Mesothelial cell of epicardium (in vitro differentiated cells): ENCODE data around the gene SLC22A5. TPM values are rescaled to one million over a fixed set of nuclear protein-coding genes. Genes with fewer than 3 reads are reported as not detected.
A peak's percentile ranks its signal among the peaks of the same experiment; 100 is the strongest.

Source experiments
- DNase-seq, 2 experiments: peaks; one replicate each; pipeline ENCODE4 v3.0.0; 2021; ENCODE audit warnings: low spot score in 2 of 2; ENCODE audit not compliant: unreplicated experiment in 2 of 2
- H3K27ac Mint-ChIP-seq: 2 replicates; pipeline ENCODE4 v1.8.0; 2021; ENCODE audit warnings: mixed read lengths
- H3K27me3 Mint-ChIP-seq: 2 replicates; pipeline ENCODE4 v1.8.0; 2021; ENCODE audit warnings: low read depth, mixed read lengths
- H3K36me3 Mint-ChIP-seq: 2 replicates; pipeline ENCODE4 v1.8.0; 2021; ENCODE audit warnings: mixed read lengths
- H3K4me1 Mint-ChIP-seq: 2 replicates; pipeline ENCODE4 v1.8.0; 2021; ENCODE audit warnings: mixed read lengths
- H3K4me3 Mint-ChIP-seq: 2 replicates; pipeline ENCODE4 v1.8.0; 2021; ENCODE audit warnings: mild to moderate bottlenecking, moderate library complexity, mixed read lengths
- H3K9me3 Mint-ChIP-seq: 2 replicates; pipeline ENCODE4 v1.8.0; 2021; ENCODE audit warnings: mixed read lengths
- total RNA-seq: library from RNA; stranded (reverse); gene quantifications from 3 replicates; pipeline ENCODE4 v1.2.1, GENCODE V29; 2021
- TF ChIP-seq, protein P1 (sequence below): fragments of 200-600 bp; sonication (generic); IDR thresholded peaks from one replicate; pipeline ENCODE4 v1.5.0; 2021; ENCODE audit warnings: antibody characterized with exemption; ENCODE audit not compliant: unreplicated experiment

Gene SLC22A5
- total RNA-seq, 1 donor from 2014 or later = 31.1 TPM

DNA sequence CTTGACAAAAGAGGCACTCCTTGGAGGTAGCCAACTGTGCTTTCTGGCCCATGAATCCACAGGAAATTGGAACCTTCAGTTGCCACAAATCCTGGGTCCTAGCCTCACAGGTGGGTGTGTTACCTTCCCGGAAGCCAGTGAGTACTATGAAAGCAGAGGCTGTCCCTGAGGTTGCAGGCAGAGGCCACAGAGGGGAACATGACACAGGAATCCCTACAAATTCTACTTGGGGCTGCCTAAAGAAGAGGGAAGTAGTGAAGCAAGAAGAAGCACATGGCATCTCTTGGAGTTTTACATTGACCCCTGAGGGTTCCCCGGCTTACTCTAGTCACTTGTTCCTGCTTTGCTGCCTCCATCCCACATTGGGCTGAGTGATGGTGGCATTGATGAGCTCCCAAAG, 2.6 kb downstream of the SLC22A5 start:
- TF ChIP-seq, protein P1, sequence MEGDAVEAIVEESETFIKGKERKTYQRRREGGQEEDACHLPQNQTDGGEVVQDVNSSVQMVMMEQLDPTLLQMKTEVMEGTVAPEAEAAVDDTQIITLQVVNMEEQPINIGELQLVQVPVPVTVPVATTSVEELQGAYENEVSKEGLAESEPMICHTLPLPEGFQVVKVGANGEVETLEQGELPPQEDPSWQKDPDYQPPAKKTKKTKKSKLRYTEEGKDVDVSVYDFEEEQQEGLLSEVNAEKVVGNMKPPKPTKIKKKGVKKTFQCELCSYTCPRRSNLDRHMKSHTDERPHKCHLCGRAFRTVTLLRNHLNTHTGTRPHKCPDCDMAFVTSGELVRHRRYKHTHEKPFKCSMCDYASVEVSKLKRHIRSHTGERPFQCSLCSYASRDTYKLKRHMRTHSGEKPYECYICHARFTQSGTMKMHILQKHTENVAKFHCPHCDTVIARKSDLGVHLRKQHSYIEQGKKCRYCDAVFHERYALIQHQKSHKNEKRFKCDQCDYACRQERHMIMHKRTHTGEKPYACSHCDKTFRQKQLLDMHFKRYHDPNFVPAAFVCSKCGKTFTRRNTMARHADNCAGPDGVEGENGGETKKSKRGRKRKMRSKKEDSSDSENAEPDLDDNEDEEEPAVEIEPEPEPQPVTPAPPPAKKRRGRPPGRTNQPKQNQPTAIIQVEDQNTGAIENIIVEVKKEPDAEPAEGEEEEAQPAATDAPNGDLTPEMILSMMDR = no peak
- Mint-ChIP-seq H3K4me1 (peaks cover 39% of the 10 kb centered on the region), H3K36me3 (no peaks in the 10 kb centered on the region), H3K9me3 (no peaks in the 10 kb centered on the region), H3K27ac (no peak overlapping the region), H3K27me3 (no peaks in the 10 kb centered on the region), H3K4me3 (no peak overlapping the region)
- DNase-seq = no peak

DNA sequence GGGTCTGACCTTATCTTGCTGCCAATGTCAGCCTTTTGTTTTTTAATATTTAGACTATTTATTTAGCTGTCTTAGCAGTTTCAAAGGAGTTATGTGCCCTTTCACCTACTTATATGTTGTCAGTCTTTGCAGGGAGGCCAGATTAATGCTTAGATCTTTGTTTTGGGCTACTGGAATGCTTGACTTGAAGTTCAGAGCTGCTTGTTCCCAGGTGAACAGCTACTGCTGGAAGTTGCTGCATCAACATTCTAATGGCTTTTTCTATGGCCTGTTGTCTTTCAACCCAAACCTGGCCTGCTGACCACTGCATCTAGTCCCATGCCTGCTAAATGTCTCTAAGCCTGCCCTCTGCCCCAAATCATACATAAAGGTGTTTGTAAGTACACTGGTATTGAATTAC, 3.0 kb downstream of the SLC22A5 start:
- Mint-ChIP-seq H3K27me3 (no peaks in the 10 kb centered on the region), H3K4me1 (peaks cover 36% of the 10 kb centered on the region), H3K27ac (peak overlapping the region; percentile 66), H3K9me3 (no peaks in the 10 kb centered on the region), H3K4me3 (peak overlapping the region; percentile 0), H3K36me3 (no peaks in the 10 kb centered on the region)
- DNase-seq = no peak
- TF ChIP-seq, protein P1 = no peak

DNA sequence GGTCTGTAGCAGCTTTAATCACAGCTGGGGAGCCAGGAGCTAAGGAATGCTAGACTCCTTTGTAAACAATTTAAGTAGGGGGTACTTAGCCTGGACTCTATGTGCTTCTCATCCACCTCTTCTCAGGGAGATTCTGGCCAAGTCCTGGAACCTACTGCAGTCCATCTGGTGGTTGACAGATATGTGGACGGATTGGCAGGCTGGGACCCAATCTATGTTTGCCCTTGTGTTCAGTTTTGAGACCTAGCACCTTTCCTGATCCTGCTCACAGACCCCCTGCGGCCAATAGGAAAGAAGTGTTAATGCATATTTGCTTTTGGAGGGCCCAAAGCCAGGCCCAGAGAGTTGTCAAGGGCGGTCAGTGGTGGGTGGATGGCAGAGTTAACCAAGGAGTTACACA, 6.4 kb downstream of the SLC22A5 start:
- H3K4me3 Mint-ChIP-seq = no peak overlapping the region
- H3K4me1 Mint-ChIP-seq = peaks cover 22% of the 10 kb centered on the region
- H3K27me3 Mint-ChIP-seq = no peaks in the 10 kb centered on the region
- H3K9me3 Mint-ChIP-seq = no peaks in the 10 kb centered on the region
- H3K27ac Mint-ChIP-seq = no peak overlapping the region
- no peak for DNase-seq
- peaks cover 9% of the 10 kb centered on the region for H3K36me3 Mint-ChIP-seq
- TF ChIP-seq, protein P1 = no peak

DNA sequence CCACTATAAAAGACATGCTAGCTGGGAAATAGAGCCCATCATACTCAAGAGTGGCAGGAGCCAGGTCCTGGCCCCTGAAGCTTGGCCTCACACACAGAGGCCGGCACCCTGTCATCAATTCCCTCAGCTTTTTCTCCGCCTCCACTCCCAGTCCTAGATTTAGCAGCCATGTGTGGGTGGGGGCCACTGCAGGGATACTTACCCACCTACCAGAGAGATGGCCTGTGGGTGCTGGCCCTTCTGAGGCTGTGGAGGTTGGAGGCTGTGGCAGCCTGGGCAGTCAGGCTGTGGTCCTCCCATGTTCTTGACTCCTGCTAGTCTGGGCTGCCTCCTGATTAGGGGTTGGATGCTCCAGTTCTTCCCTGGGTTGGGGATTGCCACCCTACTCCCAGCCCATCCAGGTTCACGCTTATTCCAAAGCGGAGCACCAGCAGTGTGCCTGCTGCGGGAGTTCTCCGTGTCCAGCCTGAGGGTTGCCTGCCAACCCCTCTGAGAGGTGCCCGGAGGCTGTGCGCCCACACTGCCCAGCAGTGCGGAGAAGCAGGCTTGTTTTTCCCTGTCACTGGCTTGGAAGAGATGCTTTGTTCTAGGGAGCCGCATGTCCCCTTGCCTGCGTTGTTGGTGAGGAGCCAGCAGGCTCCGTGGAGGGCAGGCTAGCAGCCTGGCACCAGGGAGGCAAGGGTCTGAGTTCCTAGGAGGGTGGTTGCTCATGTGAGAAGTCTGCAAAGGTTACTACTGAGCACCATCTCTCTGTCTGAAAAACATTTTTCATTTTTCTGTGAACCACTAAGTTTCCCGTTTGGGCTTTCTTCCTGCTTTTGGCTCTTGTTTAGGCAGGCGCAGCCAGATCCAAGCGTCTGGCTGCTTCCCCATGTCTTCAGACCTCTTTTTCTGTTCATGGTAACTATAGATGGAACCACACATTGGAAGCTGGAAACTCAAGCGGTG, 7.5 kb downstream of the SLC22A5 start:
- H3K9me3 Mint-ChIP-seq = no peaks in the 10 kb centered on the region
- H3K27me3 Mint-ChIP-seq = no peaks in the 10 kb centered on the region
- H3K4me3 Mint-ChIP-seq = no peak overlapping the region
- H3K27ac Mint-ChIP-seq = no peak overlapping the region
- no peak for DNase-seq
- H3K4me1 Mint-ChIP-seq = peaks cover 12% of the 10 kb centered on the region
- peaks cover 9% of the 10 kb centered on the region for H3K36me3 Mint-ChIP-seq
- TF ChIP-seq, protein P1 = no peak

DNA sequence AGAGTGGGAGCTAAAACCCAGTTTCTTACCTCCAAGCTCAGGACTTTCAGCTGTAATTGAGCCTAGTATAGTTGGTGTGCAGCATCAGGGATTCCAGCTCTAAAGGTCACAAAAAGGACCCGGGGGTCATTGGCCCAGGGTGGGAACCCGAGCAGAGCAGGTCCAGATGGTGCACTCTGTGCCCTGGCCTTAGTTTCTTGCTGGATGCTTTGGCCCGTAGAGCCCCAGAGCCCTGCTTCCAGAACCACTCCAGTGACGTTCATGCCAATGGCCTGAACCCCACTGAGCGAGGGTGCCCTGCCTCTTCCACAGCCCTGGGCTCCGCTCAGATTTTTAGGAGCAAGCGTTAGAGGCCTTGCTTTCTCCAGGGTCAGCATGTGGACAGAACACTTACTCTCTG, 8.2 kb downstream of the SLC22A5 start:
- TF ChIP-seq, protein P1 = no peak
- Mint-ChIP-seq H3K4me3 (no peak overlapping the region), H3K4me1 (peaks cover 5% of the 10 kb centered on the region), H3K36me3 (peaks cover 12% of the 10 kb centered on the region), H3K9me3 (no peaks in the 10 kb centered on the region), H3K27ac (no peak overlapping the region), H3K27me3 (no peaks in the 10 kb centered on the region)
- no peak for DNase-seq
